Measurements from ENCODE around the gene SH3D19.

DNA sequence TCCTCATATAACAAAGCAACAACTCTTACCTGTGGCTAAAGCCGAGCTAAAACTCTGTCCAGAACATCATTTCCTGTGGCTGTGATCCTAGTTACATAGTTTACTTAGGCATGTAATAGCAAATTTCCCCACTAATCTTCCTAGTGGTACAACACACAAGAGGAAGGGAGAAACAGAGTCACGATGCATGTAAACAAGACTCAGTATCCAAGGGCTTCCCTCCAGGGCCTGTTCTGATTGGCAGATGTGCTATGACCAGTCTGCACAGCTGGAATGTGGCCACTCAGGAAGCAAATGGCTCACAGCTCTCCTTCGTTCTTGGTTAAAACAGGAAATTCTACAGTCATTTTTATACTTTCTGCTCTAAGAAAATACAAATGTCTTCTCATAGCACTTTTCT is 97.7 kb downstream of the SH3D19 start:
- TF ChIP-seq, protein P1, sequence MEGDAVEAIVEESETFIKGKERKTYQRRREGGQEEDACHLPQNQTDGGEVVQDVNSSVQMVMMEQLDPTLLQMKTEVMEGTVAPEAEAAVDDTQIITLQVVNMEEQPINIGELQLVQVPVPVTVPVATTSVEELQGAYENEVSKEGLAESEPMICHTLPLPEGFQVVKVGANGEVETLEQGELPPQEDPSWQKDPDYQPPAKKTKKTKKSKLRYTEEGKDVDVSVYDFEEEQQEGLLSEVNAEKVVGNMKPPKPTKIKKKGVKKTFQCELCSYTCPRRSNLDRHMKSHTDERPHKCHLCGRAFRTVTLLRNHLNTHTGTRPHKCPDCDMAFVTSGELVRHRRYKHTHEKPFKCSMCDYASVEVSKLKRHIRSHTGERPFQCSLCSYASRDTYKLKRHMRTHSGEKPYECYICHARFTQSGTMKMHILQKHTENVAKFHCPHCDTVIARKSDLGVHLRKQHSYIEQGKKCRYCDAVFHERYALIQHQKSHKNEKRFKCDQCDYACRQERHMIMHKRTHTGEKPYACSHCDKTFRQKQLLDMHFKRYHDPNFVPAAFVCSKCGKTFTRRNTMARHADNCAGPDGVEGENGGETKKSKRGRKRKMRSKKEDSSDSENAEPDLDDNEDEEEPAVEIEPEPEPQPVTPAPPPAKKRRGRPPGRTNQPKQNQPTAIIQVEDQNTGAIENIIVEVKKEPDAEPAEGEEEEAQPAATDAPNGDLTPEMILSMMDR (conservative IDR thresholded peaks at IDR 0.05), result no peak
- no peak for TF ChIP-seq ZFX (IDR thresholded peaks at IDR 0.05)
